GM18505 (cell line): ENCODE measurements around the gene GABRB2.
"Not testable (repeated sequence)": the region's sequence is repeated elsewhere in the genome, so short reads cannot be mapped to it uniquely, and the experiment has no call there.

Experiments used
- ATAC-seq: cut with Tn5 transposase; IDR thresholded peaks from one replicate; pipeline ENCODE4 v1.9.1; 2021; ENCODE audit not compliant: unreplicated experiment
- POLR2A ChIP-seq: IDR thresholded peaks from 4 replicates; pipeline ENCODE4 v1.6.1; 2011; ENCODE audit warnings: borderline replicate concordance; ENCODE audit not compliant: insufficient read depth, insufficient read length; ENCODE audit errors: extremely low read depth

GABRB2 gene

GRCh38 chr5:161539016-161539415, 7.5 kb downstream of the GABRB2 start:
- TF ChIP-seq POLR2A, result no peak
- ATAC-seq, result no peak

- ATAC-seq, result no peak
- no peak for TF ChIP-seq POLR2A
Measured at GRCh38 chr5:161535762-161536161, 10.8 kb downstream of the GABRB2 start.

- no peak for TF ChIP-seq POLR2A
- ATAC-seq, result no peak
Measured at GRCh38 chr5:161530700-161531099, 15.8 kb downstream of the GABRB2 start.

- TF ChIP-seq POLR2A, result no peak
Measured at GRCh38 chr5:161513942-161514341, 32.6 kb downstream of the GABRB2 start.

GRCh38 chr5:161507591-161507990, 38.9 kb downstream of the GABRB2 start:
- ATAC-seq, result no peak

More at GRCh38 chr5:161513942-161514341, 32.6 kb downstream of the GABRB2 start:
- ATAC-seq, result no peak

GRCh38 chr5:161505160-161505559, 41.4 kb downstream of the GABRB2 start:
- not testable (repeated sequence) for ATAC-seq

More at GRCh38 chr5:161507591-161507990, 38.9 kb downstream of the GABRB2 start:
- TF ChIP-seq POLR2A, result no peak

- ATAC-seq, result no peak
- TF ChIP-seq POLR2A, result no peak
Measured at GRCh38 chr5:161498531-161498930, 48.0 kb downstream of the GABRB2 start.

- ATAC-seq, result no peak
- TF ChIP-seq POLR2A, result no peak
Measured at GRCh38 chr5:161483721-161484120, 62.8 kb downstream of the GABRB2 start.

- ATAC-seq, result no peak
- no peak for TF ChIP-seq POLR2A
Measured at GRCh38 chr5:161481922-161482321, 64.6 kb downstream of the GABRB2 start.

GRCh38 chr5:161471211-161471950, 75.1 kb downstream of the GABRB2 start:
- no peak for ATAC-seq
- TF ChIP-seq POLR2A, result no peak

GRCh38 chr5:161467703-161468102, 78.8 kb downstream of the GABRB2 start:
- TF ChIP-seq POLR2A, result no peak
- ATAC-seq, result no peak

GRCh38 chr5:161460741-161461140, 85.8 kb downstream of the GABRB2 start:
- no peak for TF ChIP-seq POLR2A
- ATAC-seq, result no peak

- TF ChIP-seq POLR2A, result no peak
- ATAC-seq, result no peak
Measured at GRCh38 chr5:161446655-161447054, 99.9 kb downstream of the GABRB2 start.

GRCh38 chr5:161442471-161442870, 104.1 kb downstream of the GABRB2 start:
- no peak for TF ChIP-seq POLR2A
- no peak for ATAC-seq

GRCh38 chr5:161432798-161433197, 113.7 kb downstream of the GABRB2 start:
- TF ChIP-seq POLR2A, result no peak
- ATAC-seq, result no peak
